Measurements from ENCODE around the gene PPIP5K2. TPM values are rescaled to one million over a fixed set of nuclear protein-coding genes. Genes with fewer than 3 reads are reported as not detected.

Gene PPIP5K2
- total and polyA plus RNA-seq, 2 donors (not counting 3 experiments of a cell fraction or from before 2014, with no cell fraction given) = 20.8 to 69.4 TPM

DNA sequence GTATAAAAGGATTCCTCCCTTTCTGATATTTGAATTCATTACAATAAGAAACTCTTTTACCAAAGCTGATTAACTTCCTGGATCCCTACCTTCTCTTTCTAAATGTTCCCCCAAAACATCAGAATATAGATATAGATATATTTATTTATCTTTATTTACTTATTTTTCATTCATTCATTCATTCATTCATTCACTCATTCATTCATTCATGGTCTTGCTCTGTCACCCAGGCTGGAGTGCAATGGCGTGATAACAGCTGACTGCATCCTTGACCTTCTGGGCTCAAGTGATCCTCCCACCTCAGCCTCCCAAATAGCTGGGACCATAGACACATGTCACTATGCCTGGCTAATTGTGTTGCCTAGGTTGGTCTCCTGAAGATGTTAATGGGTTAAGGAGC is 30.8 kb upstream of the PPIP5K2 start:
- Histone ChIP-seq H3K4me2 (ENCODE audit: insufficient read depth, low read length) (no peak overlapping the region), H4K20me1 (replicated peaks; ENCODE audit: control insufficient read depth, extremely low read depth, insufficient read depth, low read length) (no peaks in the 10 kb centered on the region), H3K36me3 (ENCODE audit: control insufficient read depth in 2 of 2, extremely low read depth in 1 of 2, insufficient read depth in 2 of 2, low read length in 2 of 2) (no peaks in the 10 kb centered on the region), H3K27me3 (ENCODE audit: control insufficient read depth in 2 of 2, insufficient read depth in 2 of 2, low read length in 2 of 2) (no peaks in the 10 kb centered on the region), H3K4me1 (ENCODE audit: control insufficient read depth, extremely low read depth, insufficient read depth, low read length) (no peaks in the 10 kb centered on the region), H3K9me3 (replicated peaks; ENCODE audit: control insufficient read depth, insufficient read depth, low read length) (no peaks in the 10 kb centered on the region), H3K9me1 (replicated peaks; ENCODE audit: control insufficient read depth, extremely low read depth, insufficient read depth, low read length) (no peaks in the 10 kb centered on the region), H2AFZ (ENCODE audit: low read depth, low read length) (no peak overlapping the region), H3K79me2 (ENCODE audit: control insufficient read depth, insufficient read depth, low read length) (no peaks in the 10 kb centered on the region), H3K4me3 (replicated peaks in 1 of 3; ENCODE audit: insufficient read depth in 1 of 3, low read depth in 1 of 3, low read length in 3 of 3) (no peak overlapping the region), H3K9ac (replicated peaks; ENCODE audit: extremely low read depth, insufficient read depth, low read length) (no peak overlapping the region), H3K27ac (ENCODE audit: insufficient read depth, low read depth, low read length) (no peak overlapping the region)
- ChIA-PET CTCF (interaction anchor here (1.1 kb wide), 1 partner anchor 13 kb away, joined by 3 read pairs; no protein-coding TSS in a partner anchor), POLR2A (no interaction called here)
- no TSS peak for BruUV-seq (replicated peaks)
- no peak for FAIRE-seq
- DNase-seq (ENCODE audit: low read depth, low spot score) = no peak
- dilution Hi-C loops (cut with MboI; ENCODE audit: extremely low pct_ligation_motif_present, low sequenced_read_pairs) (no loop called here), intact Hi-C loops (cut with micrococcal nuclease) (no loop called here)
- TF ChIP-seq MYC (IDR thresholded peaks at IDR 0.05; ENCODE audit: low read depth, low read length) (no peak), JUN (IDR thresholded peaks at IDR 0.05; ENCODE audit: borderline replicate concordance, insufficient read depth, insufficient read length, low read depth) (no peak), FOS (IDR thresholded peaks at IDR 0.05; ENCODE audit: borderline replicate concordance, insufficient read depth, low read length) (no peak), POLR2A (IDR thresholded peaks at IDR 0.05; ENCODE audit: low read depth, low read length) (no peak), GATA2 (IDR thresholded peaks at IDR 0.05; ENCODE audit: insufficient read depth, insufficient read length, low read depth, low read length) (no peak), POLR2AphosphoS5 (IDR thresholded peaks at IDR 0.05; ENCODE audit: insufficient read depth, low read depth, low read length) (no peak), EZH2 (IDR thresholded peaks at IDR 0.05; ENCODE audit: borderline replicate concordance, low read depth, low read length, severe bottlenecking) (no peak)
- TF ChIP-seq, protein P1, sequence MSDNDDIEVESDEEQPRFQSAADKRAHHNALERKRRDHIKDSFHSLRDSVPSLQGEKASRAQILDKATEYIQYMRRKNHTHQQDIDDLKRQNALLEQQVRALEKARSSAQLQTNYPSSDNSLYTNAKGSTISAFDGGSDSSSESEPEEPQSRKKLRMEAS (IDR thresholded peaks at IDR 0.05; ENCODE audit: insufficient read depth, insufficient read length) = no peak
- TF ChIP-seq, protein P2, sequence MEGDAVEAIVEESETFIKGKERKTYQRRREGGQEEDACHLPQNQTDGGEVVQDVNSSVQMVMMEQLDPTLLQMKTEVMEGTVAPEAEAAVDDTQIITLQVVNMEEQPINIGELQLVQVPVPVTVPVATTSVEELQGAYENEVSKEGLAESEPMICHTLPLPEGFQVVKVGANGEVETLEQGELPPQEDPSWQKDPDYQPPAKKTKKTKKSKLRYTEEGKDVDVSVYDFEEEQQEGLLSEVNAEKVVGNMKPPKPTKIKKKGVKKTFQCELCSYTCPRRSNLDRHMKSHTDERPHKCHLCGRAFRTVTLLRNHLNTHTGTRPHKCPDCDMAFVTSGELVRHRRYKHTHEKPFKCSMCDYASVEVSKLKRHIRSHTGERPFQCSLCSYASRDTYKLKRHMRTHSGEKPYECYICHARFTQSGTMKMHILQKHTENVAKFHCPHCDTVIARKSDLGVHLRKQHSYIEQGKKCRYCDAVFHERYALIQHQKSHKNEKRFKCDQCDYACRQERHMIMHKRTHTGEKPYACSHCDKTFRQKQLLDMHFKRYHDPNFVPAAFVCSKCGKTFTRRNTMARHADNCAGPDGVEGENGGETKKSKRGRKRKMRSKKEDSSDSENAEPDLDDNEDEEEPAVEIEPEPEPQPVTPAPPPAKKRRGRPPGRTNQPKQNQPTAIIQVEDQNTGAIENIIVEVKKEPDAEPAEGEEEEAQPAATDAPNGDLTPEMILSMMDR (IDR thresholded peaks at IDR 0.05; ENCODE audit: extremely low read depth in 1 of 2, insufficient read depth in 1 of 2, low read depth in 1 of 2, low read length in 2 of 2) = no peak
